OCI-LY1 (cell line): ENCODE results near the gene ADAR.

Source experiments
- H2AFZ ChIP-seq: fragments of 200-600 bp; sonication (generic), shearing (Covaris generic); 2 replicates; pipeline ENCODE4 v1.6.0; 2014; ENCODE audit warnings: antibody characterized with exemption, mild to moderate bottlenecking, low read length
- H3F3A ChIP-seq: fragments of 200-600 bp; sonication (generic), shearing (Covaris generic); 2 replicates; pipeline ENCODE4 v1.6.0; 2014; ENCODE audit warnings: mild to moderate bottlenecking, antibody characterized with exemption, low read length, moderate library complexity; ENCODE audit not compliant: insufficient read depth
- H3K27ac ChIP-seq: fragments of 200-600 bp; sonication (generic); 2 replicates; pipeline ENCODE4 v1.5.1; 2014; ENCODE audit warnings: low read length, mixed run types, mild to moderate bottlenecking, low read depth; ENCODE audit not compliant: poor library complexity, severe bottlenecking
- H3K27me3 ChIP-seq: fragments of 200-600 bp; sonication (generic); 2 replicates; pipeline ENCODE4 v1.6.0; 2014; ENCODE audit warnings: antibody characterized with exemption, mild to moderate bottlenecking, low read length, moderate library complexity; ENCODE audit not compliant: insufficient read depth
- H3K36me3 ChIP-seq: fragments of 200-600 bp; sonication (generic); 2 replicates; pipeline ENCODE4 v1.6.1; 2014; ENCODE audit warnings: mild to moderate bottlenecking, antibody characterized with exemption, low read length, moderate library complexity, mixed read lengths; ENCODE audit not compliant: insufficient read depth
- H3K4me1 ChIP-seq: fragments of 200-600 bp; sonication (generic); 2 replicates; pipeline ENCODE4 v1.5.1; 2014; ENCODE audit warnings: mild to moderate bottlenecking, low read length, moderate library complexity; ENCODE audit not compliant: insufficient read depth, severe bottlenecking
- H3K4me2 ChIP-seq: fragments of 200-600 bp; sonication (generic), shearing (Covaris generic); 2 replicates; pipeline ENCODE4 v1.6.1; 2014; ENCODE audit warnings: low read length
- H3K4me3 ChIP-seq: fragments of 200-600 bp; sonication (generic); 2 replicates; pipeline ENCODE4 v1.5.1; 2014; ENCODE audit warnings: low read length, low read depth, mild to moderate bottlenecking, mixed read lengths; ENCODE audit not compliant: poor library complexity, severe bottlenecking
- H3K79me2 ChIP-seq: fragments of 200-600 bp; shearing (Covaris generic); 2 replicates; pipeline ENCODE4 v1.6.1; 2016; ENCODE audit warnings: mixed run types, low read length, mixed read lengths; ENCODE audit not compliant: insufficient read depth
- H3K9ac ChIP-seq: fragments of 200-600 bp; sonication (generic), shearing (Covaris generic); 2 replicates; pipeline ENCODE4 v1.6.1; 2014; ENCODE audit warnings: mild to moderate bottlenecking, low read length, mixed read lengths
- H3K9me2 ChIP-seq: fragments of 200-600 bp; sonication (generic), shearing (Covaris generic); 2 replicates; pipeline ENCODE4 v1.6.1; 2014; ENCODE audit warnings: low read depth, mild to moderate bottlenecking, low read length, mixed read lengths
- H3K9me3 ChIP-seq: fragments of 200-600 bp; shearing (Covaris generic); 2 replicates; pipeline ENCODE4 v1.6.1; 2014; ENCODE audit warnings: low read length, mixed read lengths
- H4K20me1 ChIP-seq: fragments of 200-600 bp; sonication (generic), shearing (Covaris generic); 2 replicates; pipeline ENCODE4 v1.6.0; 2016; ENCODE audit warnings: mild to moderate bottlenecking, low read length; ENCODE audit not compliant: insufficient read depth
- CTCF ChIP-seq: fragments of 200-600 bp; sonication (generic), shearing (Covaris generic); IDR thresholded peaks from 2 replicates; pipeline ENCODE4 v1.5.1; 2017; ENCODE audit warnings: mild to moderate bottlenecking, antibody characterized with exemption, low read length, moderate library complexity, mixed read lengths
- EZH2 ChIP-seq: fragments of 200-600 bp; sonication (generic), shearing (Covaris generic); IDR thresholded peaks from 2 replicates; pipeline ENCODE4 v1.8.0; 2017; ENCODE audit warnings: borderline replicate concordance, mixed run types, mild to moderate bottlenecking, antibody characterized with exemption, low read length, moderate library complexity, mixed read lengths

ADAR gene

DNA sequence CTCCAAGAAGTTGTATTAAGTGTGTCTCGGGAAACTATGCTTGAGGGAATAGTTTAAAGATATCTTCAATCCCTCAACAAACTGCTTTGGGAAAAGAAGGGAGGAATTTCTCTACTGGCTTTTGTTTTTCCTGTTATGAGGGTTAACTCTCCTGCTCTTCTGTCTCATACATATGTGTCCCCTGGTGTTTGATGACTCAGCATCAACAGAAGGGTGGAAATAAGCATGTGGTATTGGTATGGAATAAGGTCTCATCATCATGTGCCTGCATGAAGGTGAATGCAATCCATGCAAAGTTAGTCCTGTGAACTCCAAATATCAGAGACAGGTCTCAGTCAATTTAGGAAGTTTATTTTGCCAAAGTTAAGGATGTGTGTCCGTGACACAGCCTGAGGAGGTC, 27.2 kb upstream of the ADAR start:
- H3K4me3 ChIP-seq = no peak overlapping the region
- H3K36me3 ChIP-seq = no peaks in the 10 kb centered on the region; the same call in 1 of the 2 replicates
- H3K9ac ChIP-seq = no peak overlapping the region
- no peaks in the 10 kb centered on the region for H3F3A ChIP-seq
- H3K4me2 ChIP-seq = no peak overlapping the region
- H2AFZ ChIP-seq = no peak overlapping the region
- TF ChIP-seq CTCF = no peak
- TF ChIP-seq EZH2 = no peak
- no peaks in the 10 kb centered on the region for H4K20me1 ChIP-seq
- H3K27ac ChIP-seq = no peak overlapping the region
- no peaks in the 10 kb centered on the region for H3K9me2 ChIP-seq
- peaks cover 12% of the 10 kb centered on the region; the same call in 1 of the 2 replicates for H3K9me3 ChIP-seq
- H3K79me2 ChIP-seq = no peaks in the 10 kb centered on the region
- H3K27me3 ChIP-seq = no peaks in the 10 kb centered on the region; the same call in 1 of the 2 replicates
- no peaks in the 10 kb centered on the region for H3K4me1 ChIP-seq

DNA sequence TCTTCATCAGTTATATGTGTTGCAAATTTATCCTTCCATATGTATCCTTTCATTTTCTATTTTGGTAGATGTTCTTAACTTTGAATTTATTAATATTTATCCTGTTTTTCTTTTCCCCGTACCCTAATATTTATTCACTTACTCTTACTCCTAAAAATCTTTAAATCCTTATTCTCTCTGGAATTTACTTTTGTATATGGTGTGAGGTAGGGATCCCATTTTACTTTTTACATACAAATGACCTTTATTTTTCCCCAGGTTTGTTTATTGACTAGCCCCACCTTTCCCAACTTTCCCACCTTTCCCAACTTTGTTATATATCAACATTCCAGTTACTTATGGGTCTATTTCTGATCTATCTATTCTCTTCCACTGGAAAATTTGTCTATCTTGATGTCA, 21.7 kb upstream of the ADAR start:
- Histone ChIP-seq H3K4me1 (peaks cover 20% of the 10 kb centered on the region), H3F3A (no peaks in the 10 kb centered on the region), H3K9ac (no peak overlapping the region)

GRCh38 chr1:154629061-154629674, 21.2 kb upstream of the ADAR start:
- Histone ChIP-seq H3K27ac (no peak overlapping the region), H4K20me1 (no peaks in the 10 kb centered on the region), H2AFZ (peak overlapping the region; percentile 86), H3K4me1 (peaks cover 20% of the 10 kb centered on the region), H3F3A (no peaks in the 10 kb centered on the region), H3K9ac (no peak overlapping the region), H3K36me3 (peaks cover 9% of the 10 kb centered on the region), H3K79me2 (peaks cover 31% of the 10 kb centered on the region), H3K4me3 (no peak overlapping the region), H3K27me3 (no peaks in the 10 kb centered on the region; the same call in 1 of the 2 replicates), H3K9me3 (no peaks in the 10 kb centered on the region), H3K4me2 (no peak overlapping the region), H3K9me2 (no peaks in the 10 kb centered on the region)
- TF ChIP-seq EZH2 = no peak
- no peak for TF ChIP-seq CTCF

More for the DNA sequence above, 21.7 kb upstream of the ADAR start:
- Histone ChIP-seq H3K9me2 (no peaks in the 10 kb centered on the region), H3K9me3 (no peaks in the 10 kb centered on the region), H4K20me1 (no peaks in the 10 kb centered on the region), H3K4me3 (no peak overlapping the region), H3K27me3 (no peaks in the 10 kb centered on the region; the same call in 1 of the 2 replicates), H3K36me3 (peaks cover 4% of the 10 kb centered on the region), H3K4me2 (no peak overlapping the region), H3K27ac (no peak overlapping the region), H2AFZ (no peak overlapping the region), H3K79me2 (peaks cover 26% of the 10 kb centered on the region)
- no peak for TF ChIP-seq CTCF
- no peak for TF ChIP-seq EZH2
